ENCODE results near the gene RALGAPA2.

The RALGAPA2 gene

GRCh38 chr20:20520776-20521175 is 191.7 kb downstream of the RALGAPA2 start:
- Histone ChIP-seq H3K36me3 (ENCODE audit: low read length) (no peaks in the 10 kb centered on the region), H4K20me1 (ENCODE audit: low read depth, low read length) (no peaks in the 10 kb centered on the region), H3K9me2 (replicated peaks; ENCODE audit: insufficient read depth, low read length) (no peaks in the 10 kb centered on the region), H3K4me3 (ENCODE audit: insufficient read depth, low read length, poor library complexity, severe bottlenecking) (no peak overlapping the region), H3K9ac (ENCODE audit: low read length) (no peak overlapping the region), H3K9me3 (ENCODE audit: insufficient read depth, low read length) (no peaks in the 10 kb centered on the region), H3K4me2 (ENCODE audit: low read depth, low read length, poor library complexity, severe bottlenecking) (no peak overlapping the region), H3K79me2 (ENCODE audit: insufficient read depth, low read length) (no peaks in the 10 kb centered on the region), H3F3A (ENCODE audit: insufficient read depth) (no peaks in the 10 kb centered on the region), H2AFZ (ENCODE audit: low read depth, low read length, severe bottlenecking) (no peak overlapping the region), H3K27ac (ENCODE audit: low read depth, low read length) (no peak overlapping the region), H3K27me3 (ENCODE audit: low read length) (no peaks in the 10 kb centered on the region)
- TF ChIP-seq EZH2phosphoT487 (conservative IDR thresholded peaks at IDR 0.05; ENCODE audit: low read length): no peak
- TF ChIP-seq CTCF (IDR thresholded peaks at IDR 0.05; ENCODE audit: insufficient read depth, low read length, poor library complexity, severe bottlenecking): no peak

- H4K20me1 ChIP-seq (ENCODE audit: low read depth, low read length): no peaks in the 10 kb centered on the region
- H2AFZ ChIP-seq (ENCODE audit: low read depth, low read length, severe bottlenecking): no peak overlapping the region
- TF ChIP-seq CTCF (IDR thresholded peaks at IDR 0.05; ENCODE audit: insufficient read depth, low read length, poor library complexity, severe bottlenecking) (no peak), EZH2phosphoT487 (conservative IDR thresholded peaks at IDR 0.05; ENCODE audit: low read length) (no peak)
- H3K4me3 ChIP-seq (ENCODE audit: insufficient read depth, low read length, poor library complexity, severe bottlenecking): no peak overlapping the region
- no peak overlapping the region for H3K27ac ChIP-seq (ENCODE audit: low read depth, low read length)
- H3K4me2 ChIP-seq (ENCODE audit: low read depth, low read length, poor library complexity, severe bottlenecking): no peak overlapping the region
- no peaks in the 10 kb centered on the region for H3K9me2 ChIP-seq (replicated peaks; ENCODE audit: insufficient read depth, low read length)
- H3K79me2 ChIP-seq (ENCODE audit: insufficient read depth, low read length): no peaks in the 10 kb centered on the region
- no peaks in the 10 kb centered on the region for H3K36me3 ChIP-seq (ENCODE audit: low read length)
- no peak overlapping the region for H3K9ac ChIP-seq (ENCODE audit: low read length)
- no peaks in the 10 kb centered on the region for H3K27me3 ChIP-seq (ENCODE audit: low read length)
- no peaks in the 10 kb centered on the region for H3F3A ChIP-seq (ENCODE audit: insufficient read depth)
- peaks cover 2% of the 10 kb centered on the region; the same call in 1 of the 2 replicates for H3K9me3 ChIP-seq (ENCODE audit: insufficient read depth, low read length)
Observed at GRCh38 chr20:20519269-20519668, 193.2 kb downstream of the RALGAPA2 start.

- no peak overlapping the region for H3K27ac ChIP-seq (ENCODE audit: low read depth, low read length)
- no peak overlapping the region for H2AFZ ChIP-seq (ENCODE audit: low read depth, low read length, severe bottlenecking)
- no peaks in the 10 kb centered on the region for H3K79me2 ChIP-seq (ENCODE audit: insufficient read depth, low read length)
- H4K20me1 ChIP-seq (ENCODE audit: low read depth, low read length): no peaks in the 10 kb centered on the region
- no peaks in the 10 kb centered on the region for H3K27me3 ChIP-seq (ENCODE audit: low read length)
- H3K9me3 ChIP-seq (ENCODE audit: insufficient read depth, low read length): peaks cover 5% of the 10 kb centered on the region; the same call in 1 of the 2 replicates
- H3K4me3 ChIP-seq (ENCODE audit: insufficient read depth, low read length, poor library complexity, severe bottlenecking): no peak overlapping the region
- no peaks in the 10 kb centered on the region for H3F3A ChIP-seq (ENCODE audit: insufficient read depth)
- H3K9me2 ChIP-seq (replicated peaks; ENCODE audit: insufficient read depth, low read length): no peaks in the 10 kb centered on the region
- H3K9ac ChIP-seq (ENCODE audit: low read length): no peak overlapping the region
- no peaks in the 10 kb centered on the region for H3K36me3 ChIP-seq (ENCODE audit: low read length)
- H3K4me2 ChIP-seq (ENCODE audit: low read depth, low read length, poor library complexity, severe bottlenecking): no peak overlapping the region
- TF ChIP-seq EZH2phosphoT487 (conservative IDR thresholded peaks at IDR 0.05; ENCODE audit: low read length) (no peak), CTCF (IDR thresholded peaks at IDR 0.05; ENCODE audit: insufficient read depth, low read length, poor library complexity, severe bottlenecking) (no peak)
Observed at GRCh38 chr20:20518263-20518662, 194.2 kb downstream of the RALGAPA2 start.
